Activated naive CD4-positive, alpha-beta T cell treated with anti-CD3 and anti-CD28 coated beads, Interleukin-2, amount 10 ng/mL, durations not matched to agents 7 days and 5 days (primary cell): ENCODE results near the gene COL4A4.

Experiments used
- CTCF ChIA-PET: fragments of 350-600 bp; sonication (Branson Sonifier 250); formaldehyde crosslinking; loops from one replicate; lab custom pipeline; 2021; ENCODE audit warnings: antibody characterized with exemption; lab: Charles Lee
- DNase-seq: peaks from one replicate; pipeline ENCODE4 v3.0.0-alpha.2; 2020
- H3K27ac Mint-ChIP-seq: one replicate; pipeline ENCODE4 v1.8.0; 2021; ENCODE audit warnings: mild to moderate bottlenecking, moderate library complexity, mixed read lengths
- H3K27me3 Mint-ChIP-seq: one replicate; pipeline ENCODE4 v1.8.0; 2021; ENCODE audit warnings: mild to moderate bottlenecking, mixed read lengths
- H3K36me3 Mint-ChIP-seq: one replicate; pipeline ENCODE4 v1.8.0; 2021; ENCODE audit warnings: mixed read lengths
- H3K4me1 Mint-ChIP-seq: one replicate; pipeline ENCODE4 v1.8.0; 2021; ENCODE audit warnings: mixed read lengths
- H3K4me3 Mint-ChIP-seq: one replicate; pipeline ENCODE4 v1.8.0; 2021; ENCODE audit warnings: mild to moderate bottlenecking, moderate library complexity, mixed read lengths
- H3K9me3 Mint-ChIP-seq: one replicate; pipeline ENCODE4 v1.8.0; 2021; ENCODE audit warnings: mixed read lengths

The COL4A4 gene

GRCh38 chr2:227013881-227014280, 150.1 kb downstream of the COL4A4 start:
- Mint-ChIP-seq H3K4me3 (no peak overlapping the region), H3K36me3 (no peaks in the 10 kb centered on the region)
- CTCF ChIA-PET: no interaction called here

DNA sequence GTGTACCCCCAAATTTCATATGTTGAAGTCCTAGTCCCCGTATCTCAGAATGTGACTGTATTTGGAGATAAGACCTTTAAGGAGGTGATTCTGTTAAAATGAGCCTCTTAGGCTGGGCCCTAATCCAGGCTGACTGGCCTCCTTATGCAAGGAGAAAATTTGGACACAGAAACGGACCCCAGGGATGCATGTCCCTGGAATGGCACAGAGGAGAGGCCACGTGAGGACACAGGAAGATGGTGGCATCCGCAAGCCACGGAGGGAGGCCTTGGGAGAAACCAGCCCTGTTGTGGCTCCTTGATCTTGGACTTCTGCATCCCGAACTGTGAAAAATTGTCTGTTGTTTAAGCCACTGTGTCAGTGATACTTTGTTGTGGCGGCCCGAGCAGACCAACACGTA, 150.7 kb downstream of the COL4A4 start:
- Mint-ChIP-seq H3K9me3 (no peaks in the 10 kb centered on the region), H3K27ac (no peak overlapping the region), H3K27me3 (peaks cover 4% of the 10 kb centered on the region), H3K36me3 (no peaks in the 10 kb centered on the region), H3K4me1 (no peaks in the 10 kb centered on the region), H3K4me3 (no peak overlapping the region)
- CTCF ChIA-PET: no interaction called here
- no peak for DNase-seq

More at GRCh38 chr2:227013881-227014280, 150.1 kb downstream of the COL4A4 start:
- DNase-seq: no peak
- H3K27me3 Mint-ChIP-seq: peaks cover 4% of the 10 kb centered on the region
- H3K4me1 Mint-ChIP-seq: no peaks in the 10 kb centered on the region
- H3K9me3 Mint-ChIP-seq: no peaks in the 10 kb centered on the region
- H3K27ac Mint-ChIP-seq: no peak overlapping the region

- Mint-ChIP-seq H3K27me3 (peaks cover 4% of the 10 kb centered on the region), H3K9me3 (no peaks in the 10 kb centered on the region), H3K36me3 (no peaks in the 10 kb centered on the region), H3K4me3 (no peak overlapping the region), H3K27ac (peak overlapping the region; percentile 33), H3K4me1 (no peaks in the 10 kb centered on the region)
- CTCF ChIA-PET: no interaction called here
- no peak for DNase-seq
Observed at GRCh38 chr2:227010433-227010832, 153.6 kb downstream of the COL4A4 start.

DNA sequence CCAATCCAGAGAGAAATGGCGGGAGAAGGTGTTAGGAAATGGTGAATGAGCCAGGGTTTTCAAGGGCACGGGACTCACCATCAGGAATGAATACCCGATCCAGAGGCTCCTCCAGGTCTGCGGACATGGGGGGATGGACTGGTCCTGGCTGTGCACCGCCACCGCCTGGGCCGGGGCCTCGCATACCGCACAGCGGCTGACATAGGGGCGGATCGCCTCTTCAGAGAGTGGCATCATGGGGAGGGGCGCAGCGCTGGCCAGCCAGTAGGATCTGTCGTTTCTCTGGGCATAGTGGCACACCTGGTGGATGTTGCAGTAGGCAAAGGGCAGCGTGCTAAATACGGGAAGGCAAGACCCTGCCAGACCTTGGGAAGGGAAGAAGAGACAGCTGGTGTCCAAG, 156.1 kb downstream of the COL4A4 start:
- Mint-ChIP-seq H3K9me3 (no peaks in the 10 kb centered on the region), H3K4me1 (no peaks in the 10 kb centered on the region), H3K36me3 (no peaks in the 10 kb centered on the region), H3K27me3 (no peaks in the 10 kb centered on the region), H3K4me3 (no peak overlapping the region), H3K27ac (no peak overlapping the region)
- CTCF ChIA-PET: no interaction called here
- no peak for DNase-seq

DNA sequence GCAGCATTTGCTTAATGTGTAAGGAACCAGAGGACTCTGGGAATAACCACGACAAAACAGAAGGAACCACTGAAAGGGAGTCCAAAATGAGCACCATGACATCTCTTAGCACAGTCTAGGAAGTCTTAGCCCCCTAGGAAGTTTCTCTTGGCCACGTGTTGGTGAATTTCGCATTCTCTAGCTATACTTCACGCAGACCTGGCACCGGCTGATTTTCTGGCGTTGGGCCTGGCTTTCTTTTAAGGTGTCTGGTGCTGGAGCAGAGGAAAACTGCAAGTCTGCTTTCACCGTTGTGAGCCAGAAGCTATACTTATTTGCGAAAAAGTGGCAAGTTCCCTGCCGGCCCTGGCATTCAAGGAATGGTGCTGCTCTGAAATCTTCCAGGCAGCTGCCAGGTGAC, 156.9 kb downstream of the COL4A4 start:
- no peaks in the 10 kb centered on the region for H3K27me3 Mint-ChIP-seq
- no peak overlapping the region for H3K27ac Mint-ChIP-seq
- no peaks in the 10 kb centered on the region for H3K36me3 Mint-ChIP-seq
- no peaks in the 10 kb centered on the region for H3K9me3 Mint-ChIP-seq
- no peak for DNase-seq
- no peak overlapping the region for H3K4me3 Mint-ChIP-seq
- CTCF ChIA-PET: no interaction called here
- H3K4me1 Mint-ChIP-seq: no peaks in the 10 kb centered on the region

DNA sequence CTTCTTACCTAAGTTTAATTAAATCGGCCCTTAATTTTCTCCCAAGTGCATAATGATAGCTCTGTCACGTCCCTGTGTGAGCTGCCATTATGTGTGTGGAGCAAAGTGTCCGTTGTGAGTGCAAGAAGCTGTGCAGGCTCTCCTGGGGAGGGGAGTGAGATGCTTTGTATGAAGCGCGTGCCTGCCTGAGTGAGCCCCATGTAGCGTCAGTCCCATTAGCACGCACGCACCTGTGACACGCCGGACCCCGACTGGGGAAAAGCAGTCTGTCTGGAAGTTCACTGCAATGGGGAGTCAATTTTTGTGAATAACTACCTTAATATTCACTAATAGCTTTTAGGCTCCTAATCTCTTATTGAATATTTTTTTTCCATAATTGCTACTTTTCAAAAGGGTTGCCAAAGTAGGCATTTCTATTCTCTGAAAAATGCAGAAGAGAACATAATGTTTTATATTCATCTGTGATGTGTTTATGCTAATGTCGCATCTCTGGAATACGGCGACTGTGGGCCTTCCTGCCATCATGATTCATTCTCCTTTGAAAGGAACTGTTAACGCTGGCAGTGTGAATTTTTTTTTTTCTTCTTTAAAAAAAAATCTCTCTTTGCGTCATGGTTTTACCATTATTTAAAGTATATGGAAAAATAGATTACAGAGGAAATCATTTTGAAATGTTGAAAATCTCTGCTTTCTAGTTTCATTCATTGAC, 157.7 kb downstream of the COL4A4 start:
- Mint-ChIP-seq H3K27ac (peak overlapping the region; percentile 52), H3K27me3 (no peaks in the 10 kb centered on the region), H3K9me3 (no peaks in the 10 kb centered on the region), H3K4me3 (no peak overlapping the region), H3K36me3 (no peaks in the 10 kb centered on the region), H3K4me1 (no peaks in the 10 kb centered on the region)
- DNase-seq: no peak
- CTCF ChIA-PET: no interaction called here

DNA sequence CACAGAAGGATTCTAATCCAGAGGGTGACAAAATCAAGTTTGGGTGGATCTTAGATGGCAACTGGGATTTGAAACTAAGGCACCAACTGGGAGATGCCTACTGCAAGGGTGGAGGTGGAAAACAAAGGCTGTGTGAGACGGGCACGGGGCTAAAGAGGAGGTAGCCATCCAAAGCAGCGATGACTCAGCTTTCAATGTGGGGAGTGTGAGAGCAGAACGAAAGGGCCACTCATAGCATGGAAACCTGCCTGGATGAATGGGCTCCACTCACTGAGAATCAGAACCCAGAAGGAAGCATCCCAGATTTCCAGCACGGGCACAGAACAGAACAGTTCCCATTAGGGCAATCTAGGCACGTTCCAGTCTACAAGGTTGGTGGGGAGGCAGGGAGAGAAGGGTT, 159.5 kb downstream of the COL4A4 start:
- Mint-ChIP-seq H3K27ac (no peak overlapping the region), H3K27me3 (no peaks in the 10 kb centered on the region), H3K36me3 (peaks cover 9% of the 10 kb centered on the region)

GRCh38 chr2:227000123-227000522, 163.9 kb downstream of the COL4A4 start:
- H3K9me3 Mint-ChIP-seq: no peaks in the 10 kb centered on the region
- H3K4me3 Mint-ChIP-seq: no peak overlapping the region
- no peaks in the 10 kb centered on the region for H3K4me1 Mint-ChIP-seq
- peaks cover 19% of the 10 kb centered on the region for H3K36me3 Mint-ChIP-seq
- DNase-seq: no peak
- H3K27me3 Mint-ChIP-seq: no peaks in the 10 kb centered on the region
- CTCF ChIA-PET: no interaction called here
- H3K27ac Mint-ChIP-seq: no peak overlapping the region

More for the DNA sequence above, 159.5 kb downstream of the COL4A4 start:
- no peak overlapping the region for H3K4me3 Mint-ChIP-seq
- CTCF ChIA-PET: no interaction called here
- H3K4me1 Mint-ChIP-seq: no peaks in the 10 kb centered on the region
- no peaks in the 10 kb centered on the region for H3K9me3 Mint-ChIP-seq
- no peak for DNase-seq

DNA sequence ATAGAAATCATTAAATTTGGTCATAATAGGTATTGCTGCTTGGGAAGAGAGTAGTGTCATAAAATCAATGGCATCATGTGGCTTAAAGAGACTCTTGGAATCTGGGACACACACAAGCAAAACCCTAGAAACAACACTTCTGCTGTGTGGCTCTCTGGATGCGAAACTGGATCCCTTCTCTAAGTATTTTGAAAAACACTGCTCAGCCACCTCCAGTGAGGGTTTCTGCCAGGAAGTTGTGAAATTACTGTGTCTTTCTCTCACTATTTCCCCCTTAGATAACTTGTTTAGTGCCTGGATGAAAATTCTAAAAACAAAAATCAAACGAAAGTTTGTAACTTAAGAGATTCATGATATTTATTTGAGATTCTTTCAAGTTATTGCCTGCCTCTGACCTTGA, 164.3 kb downstream of the COL4A4 start:
- no peak overlapping the region for H3K27ac Mint-ChIP-seq
- H3K27me3 Mint-ChIP-seq: no peaks in the 10 kb centered on the region
- H3K4me3 Mint-ChIP-seq: no peak overlapping the region
- peaks cover 19% of the 10 kb centered on the region for H3K36me3 Mint-ChIP-seq
- CTCF ChIA-PET: no interaction called here
- no peaks in the 10 kb centered on the region for H3K4me1 Mint-ChIP-seq
- H3K9me3 Mint-ChIP-seq: no peaks in the 10 kb centered on the region
- no peak for DNase-seq

- no peaks in the 10 kb centered on the region for H3K27me3 Mint-ChIP-seq
- no peak overlapping the region for H3K4me3 Mint-ChIP-seq
- CTCF ChIA-PET: no interaction called here
- no peaks in the 10 kb centered on the region for H3K4me1 Mint-ChIP-seq
- H3K9me3 Mint-ChIP-seq: no peaks in the 10 kb centered on the region
- no peak for DNase-seq
- no peak overlapping the region for H3K27ac Mint-ChIP-seq
- H3K36me3 Mint-ChIP-seq: peaks cover 19% of the 10 kb centered on the region
Observed at GRCh38 chr2:226995625-226996041, 168.4 kb downstream of the COL4A4 start.

- CTCF ChIA-PET: interaction anchor here (1.2 to 1.7 kb wide), 2 partner anchors 8 to 9 kb away, joined by 3 to 4 read pairs; no protein-coding TSS in a partner anchor
- Mint-ChIP-seq H3K27me3 (no peaks in the 10 kb centered on the region), H3K9me3 (no peaks in the 10 kb centered on the region), H3K4me3 (no peak overlapping the region), H3K4me1 (no peaks in the 10 kb centered on the region), H3K27ac (no peak overlapping the region), H3K36me3 (peaks cover 12% of the 10 kb centered on the region)
- no peak for DNase-seq
Observed at GRCh38 chr2:226994775-226995174, 169.2 kb downstream of the COL4A4 start.

DNA sequence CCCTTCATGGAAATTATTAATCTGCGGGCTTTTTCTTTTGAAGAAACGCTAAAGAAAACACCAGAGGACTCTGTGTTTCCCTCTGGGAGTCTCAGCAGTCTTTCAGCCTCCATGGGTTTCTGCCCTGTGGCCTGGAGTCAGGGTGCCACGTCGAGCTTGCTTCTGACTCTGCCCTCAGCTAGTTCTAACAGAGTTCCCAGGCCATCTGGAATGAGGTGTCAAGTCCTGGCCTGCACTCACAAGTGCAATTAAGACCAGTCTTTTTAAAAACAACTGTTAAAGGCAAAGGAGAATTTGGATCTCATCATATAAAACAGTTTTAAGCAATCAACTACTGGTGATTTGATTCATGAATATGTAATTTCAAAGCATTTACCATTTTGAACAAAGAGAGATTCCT, 170.8 kb downstream of the COL4A4 start:
- CTCF ChIA-PET: interaction anchor here (0.6 to 1.7 kb wide), 2 partner anchors 10 to 190 kb away, joined by 3 to 4 read pairs; no protein-coding TSS in a partner anchor
- H3K36me3 Mint-ChIP-seq: peaks cover 3% of the 10 kb centered on the region
- H3K4me3 Mint-ChIP-seq: no peak overlapping the region
- DNase-seq: no peak
- no peaks in the 10 kb centered on the region for H3K9me3 Mint-ChIP-seq
- no peaks in the 10 kb centered on the region for H3K27me3 Mint-ChIP-seq
- no peaks in the 10 kb centered on the region for H3K4me1 Mint-ChIP-seq
- H3K27ac Mint-ChIP-seq: no peak overlapping the region

DNA sequence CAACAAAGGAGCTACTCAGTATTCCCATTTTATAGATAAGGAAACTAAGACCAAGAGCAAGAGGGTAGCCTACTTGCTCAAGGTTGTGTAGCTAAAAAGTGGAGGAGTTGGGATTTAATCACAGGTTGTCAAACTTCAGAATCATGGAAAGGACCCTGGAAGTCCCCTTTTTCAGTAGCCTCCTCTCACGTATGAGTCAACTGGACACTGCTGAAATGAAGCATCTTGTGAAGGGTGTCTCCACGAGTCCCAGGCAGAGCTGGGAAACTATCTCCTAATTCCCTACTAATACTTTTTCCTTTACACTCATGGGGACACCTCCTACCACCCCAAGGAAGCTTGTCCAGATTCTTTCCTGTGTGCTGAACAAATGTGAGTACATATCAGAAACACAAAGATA, 172.3 kb downstream of the COL4A4 start:
- Mint-ChIP-seq H3K27me3 (no peaks in the 10 kb centered on the region), H3K36me3 (peaks cover 3% of the 10 kb centered on the region), H3K4me1 (no peaks in the 10 kb centered on the region), H3K27ac (no peak overlapping the region), H3K9me3 (no peaks in the 10 kb centered on the region), H3K4me3 (no peak overlapping the region)
- DNase-seq: no peak
- CTCF ChIA-PET: no interaction called here

- Mint-ChIP-seq H3K4me1 (peaks cover 28% of the 10 kb centered on the region), H3K9me3 (no peaks in the 10 kb centered on the region), H3K4me3 (no peak overlapping the region), H3K27me3 (no peaks in the 10 kb centered on the region), H3K36me3 (peaks cover 1% of the 10 kb centered on the region), H3K27ac (no peak overlapping the region)
- CTCF ChIA-PET: interaction anchor here (0.6 to 6.2 kb wide), 13 partner anchors 9 to 1363 kb away, joined by 3 to 53 read pairs (median 3); partner anchors contain the start of gene IRS1
- no peak for DNase-seq
Observed at GRCh38 chr2:226985583-226985946, 178.4 kb downstream of the COL4A4 start.
